Osteoblast (primary cell): ENCODE measurements around the gene TMEM52. TPM values are rescaled to one million over a fixed set of nuclear protein-coding genes. Genes with fewer than 3 reads are reported as not detected.

ENCODE experiments used
- DNase-seq: peaks from one replicate; pipeline ENCODE4 v3.0.0; 2011; ENCODE audit warnings: low spot score, mixed read lengths; ENCODE audit not compliant: insufficient read length; ENCODE audit errors: missing footprints
- H2AFZ ChIP-seq: 2 replicates; pipeline ENCODE4 v1.6.0; 2011; ENCODE audit warnings: mild to moderate bottlenecking, low read length
- H3K27ac ChIP-seq: 2 replicates; pipeline ENCODE4 v1.5.1; 2011; ENCODE audit warnings: mild to moderate bottlenecking, low read depth, low read length, moderate library complexity
- H3K27me3 ChIP-seq: 2 replicates; pipeline ENCODE4 v1.6.0; 2012; ENCODE audit warnings: mild to moderate bottlenecking, control low read depth, inconsistent platforms, low read length, moderate library complexity; ENCODE audit not compliant: insufficient read depth
- H3K36me3 ChIP-seq: 2 replicates; pipeline ENCODE4 v1.5.1; 2011; ENCODE audit warnings: mild to moderate bottlenecking, low read length, control low read depth, moderate library complexity; ENCODE audit not compliant: insufficient read depth
- H3K4me1 ChIP-seq: 2 replicates; pipeline ENCODE4 v1.5.1; 2011; ENCODE audit warnings: mild to moderate bottlenecking, low read length, control low read depth, moderate library complexity; ENCODE audit not compliant: insufficient read depth
- H3K4me2 ChIP-seq: 2 replicates; pipeline ENCODE4 v1.6.0; 2011; ENCODE audit warnings: mild to moderate bottlenecking, low read length; ENCODE audit not compliant: insufficient read depth
- H3K4me3 ChIP-seq: fragments of 200-600 bp; sonication (generic); 3 replicates; pipeline ENCODE4 v1.5.1; 2012; ENCODE audit warnings: mild to moderate bottlenecking, low read length, inconsistent platforms; ENCODE audit not compliant: insufficient read depth
- H3K79me2 ChIP-seq: 2 replicates; pipeline ENCODE4 v1.6.0; 2012; ENCODE audit warnings: mild to moderate bottlenecking, low read length, control low read depth, inconsistent platforms; ENCODE audit not compliant: insufficient read depth
- H3K9me3 ChIP-seq: 2 replicates; pipeline ENCODE4 v1.5.1; 2011; ENCODE audit warnings: low read depth, low read length, control low read depth
- H4K20me1 ChIP-seq: 2 replicates; pipeline ENCODE4 v1.6.0; 2012; ENCODE audit warnings: mild to moderate bottlenecking, low read length, control low read depth; ENCODE audit not compliant: insufficient read depth
- CTCF ChIP-seq: IDR thresholded peaks from 2 replicates; pipeline ENCODE4 v1.5.1; 2011; ENCODE audit warnings: mild to moderate bottlenecking, low read depth, low read length, moderate library complexity; ENCODE audit errors: extremely low read depth
- total RNA-seq: library from RNA; depleted of rRNA; stranded (reverse); fragments of >200 nt; gene quantifications from 2 replicates; pipeline ENCODE4 v1.2.3, GENCODE V29; 2012

Gene TMEM52
- total RNA-seq, 1 donor: not detected

GRCh38 chr1:1872329-1872994, 46.6 kb downstream of the TMEM52 start:
- H3K9me3 ChIP-seq: no peaks in the 10 kb centered on the region
- no peak overlapping the region for H3K27ac ChIP-seq
- peaks cover 6% of the 10 kb centered on the region for H3K4me1 ChIP-seq
- H3K27me3 ChIP-seq: no peaks in the 10 kb centered on the region
- no peak for TF ChIP-seq CTCF
- peaks cover 98% of the 10 kb centered on the region for H3K79me2 ChIP-seq
- DNase-seq: peak; percentile 58
- H3K4me3 ChIP-seq: no peak overlapping the region
- peaks cover 86% of the 10 kb centered on the region for H4K20me1 ChIP-seq
- H3K36me3 ChIP-seq: peaks cover 13% of the 10 kb centered on the region
- H3K4me2 ChIP-seq: no peak overlapping the region
- no peak overlapping the region for H2AFZ ChIP-seq

- Histone ChIP-seq H3K9me3 (no peaks in the 10 kb centered on the region), H3K4me2 (no peak overlapping the region), H4K20me1 (peaks cover 86% of the 10 kb centered on the region), H3K27ac (no peak overlapping the region), H3K4me1 (no peaks in the 10 kb centered on the region), H3K36me3 (peaks cover 6% of the 10 kb centered on the region), H2AFZ (no peak overlapping the region), H3K4me3 (no peak overlapping the region), H3K27me3 (no peaks in the 10 kb centered on the region), H3K79me2 (peaks cover 98% of the 10 kb centered on the region)
- no peak for DNase-seq
- no peak for TF ChIP-seq CTCF
Measured at GRCh38 chr1:1869469-1869868, 49.6 kb downstream of the TMEM52 start.

Other genes starting within 250 kb of the TMEM52 start
- 33.0 and 38.4 TPM in 2 replicates for gene SLC35E2B, start 226.5 kb downstream of the TMEM52 start, total RNA-seq
- gene CDK11A, start 194.9 kb downstream of the TMEM52 start, total RNA-seq: 19.4 and 22.1 TPM in 2 replicates
- 43.9 and 45.6 TPM in 2 replicates for gene NADK, start 140.8 kb downstream of the TMEM52 start, total RNA-seq
- gene GNB1, start 28.2 kb downstream of the TMEM52 start, total RNA-seq: 84.6 and 88.7 TPM in 2 replicates
- 0.29 and 0.36 TPM in 2 replicates for gene CALML6, start 4.0 kb downstream of the TMEM52 start, total RNA-seq
- not detected in 2 replicates for gene CFAP74, start 84.5 kb upstream of the TMEM52 start, total RNA-seq
- gene GABRD, start 100.1 kb upstream of the TMEM52 start, total RNA-seq: not detected in 2 replicates
- 0.29 and 0.72 TPM in 2 replicates for gene PRKCZ, start 131.1 kb upstream of the TMEM52 start, total RNA-seq